GM19035 (cell line): ENCODE data around the gene SYNPO.

Source experiments
- ATAC-seq: cut with Tn5 transposase; IDR thresholded peaks from one replicate; pipeline ENCODE4 v1.9.1; 2021; ENCODE audit not compliant: unreplicated experiment

Gene SYNPO

GRCh38 chr5:150640311-150641005, at the start of gene SYNPO:
SYNPO (plus strand) TSS chr5:150640660; CDS start chr5:150648276, 7,616 bp downstream.
- ATAC-seq = no peak

- no peak for ATAC-seq
Measured at GRCh38 chr5:150590979-150591695, 49.3 kb upstream of the SYNPO start.

- ATAC-seq = no peak
Measured at GRCh38 chr5:150593593-150593992, 46.9 kb upstream of the SYNPO start.

GRCh38 chr5:150593996-150594395, 46.5 kb upstream of the SYNPO start:
- no peak for ATAC-seq

GRCh38 chr5:150595466-150596031, 44.9 kb upstream of the SYNPO start:
- no peak for ATAC-seq

- ATAC-seq = no peak
Measured at GRCh38 chr5:150596313-150596712, 44.1 kb upstream of the SYNPO start.

GRCh38 chr5:150596826-150597225, 43.6 kb upstream of the SYNPO start:
- ATAC-seq = no peak

- ATAC-seq = no peak
Measured at GRCh38 chr5:150598006-150598405, 42.5 kb upstream of the SYNPO start.

- ATAC-seq = no peak
Measured at GRCh38 chr5:150598821-150599273, 41.6 kb upstream of the SYNPO start.

- ATAC-seq = no peak
Measured at GRCh38 chr5:150599281-150599680, 41.2 kb upstream of the SYNPO start.

- ATAC-seq = no peak
Measured at GRCh38 chr5:150599917-150600511, 40.4 kb upstream of the SYNPO start.

- ATAC-seq = no peak
Measured at GRCh38 chr5:150600616-150601490, 39.6 kb upstream of the SYNPO start.

- ATAC-seq = no peak
Measured at GRCh38 chr5:150601491-150602345, 38.7 kb upstream of the SYNPO start.

GRCh38 chr5:150603052-150603451, 37.4 kb upstream of the SYNPO start:
- no peak for ATAC-seq

- no peak for ATAC-seq
Measured at GRCh38 chr5:150603491-150603890, 37.0 kb upstream of the SYNPO start.

- ATAC-seq = no peak
Measured at GRCh38 chr5:150604010-150604409, 36.5 kb upstream of the SYNPO start.

- ATAC-seq = no peak
Measured at GRCh38 chr5:150604894-150605440, 35.5 kb upstream of the SYNPO start.

- no peak for ATAC-seq
Measured at GRCh38 chr5:150605546-150605945, 34.9 kb upstream of the SYNPO start.

GRCh38 chr5:150606476-150606875, 34.0 kb upstream of the SYNPO start:
- no peak for ATAC-seq

- ATAC-seq = no peak
Measured at GRCh38 chr5:150607105-150607504, 33.4 kb upstream of the SYNPO start.
